HFFc6 (cell line): ENCODE data around the gene ACAD11. TPM values are rescaled to one million over a fixed set of nuclear protein-coding genes. Genes with fewer than 3 reads are reported as not detected.

Experiments used
- DNase-seq: peaks from one replicate; pipeline ENCODE4 v3.0.0-alpha.2; 2018
- H3K27ac Mint-ChIP-seq: 2 replicates; pipeline ENCODE4 v1.8.0; 2020; ENCODE audit warnings: mild to moderate bottlenecking, mixed read lengths
- H3K27me3 Mint-ChIP-seq: 2 replicates; pipeline ENCODE4 v1.8.0; 2021; ENCODE audit warnings: mild to moderate bottlenecking, moderate library complexity, mixed read lengths; ENCODE audit not compliant: insufficient read depth
- H3K36me3 Mint-ChIP-seq: 2 replicates; pipeline ENCODE4 v1.8.0; 2021; ENCODE audit warnings: low read depth, mixed read lengths
- H3K4me1 Mint-ChIP-seq: 2 replicates; pipeline ENCODE4 v1.8.0; 2020; ENCODE audit warnings: low read depth, mixed read lengths
- H3K4me3 Mint-ChIP-seq: 2 replicates; pipeline ENCODE4 v1.8.0; 2020; ENCODE audit warnings: mild to moderate bottlenecking, moderate library complexity, mixed read lengths
- H3K9me3 Mint-ChIP-seq: 2 replicates; pipeline ENCODE4 v1.8.0; 2020; ENCODE audit warnings: mild to moderate bottlenecking, mixed read lengths
- CTCF ChIP-seq: fragments of 200-600 bp; sonication (generic); IDR thresholded peaks from 2 replicates; pipeline ENCODE4 v1.5.0; 2021; ENCODE audit warnings: antibody characterized with exemption, mild to moderate bottlenecking
- total RNA-seq, 6 experiments: library from RNA; stranded (reverse); fragmentation: NEBNext Ultra II Directional; extraction: Animal tissue kit (Norgen Biotek cat#: 25700); gene quantifications; 2 replicates in 1 of 6; 3 replicates in 5 of 6; pipeline ENCODE4 v1.2.3, GENCODE V29; 2021

ACAD11 gene
- total RNA-seq, 6 experiments from 2014 or later = 13.3 to 18.5 (median 13.8) TPM

DNA sequence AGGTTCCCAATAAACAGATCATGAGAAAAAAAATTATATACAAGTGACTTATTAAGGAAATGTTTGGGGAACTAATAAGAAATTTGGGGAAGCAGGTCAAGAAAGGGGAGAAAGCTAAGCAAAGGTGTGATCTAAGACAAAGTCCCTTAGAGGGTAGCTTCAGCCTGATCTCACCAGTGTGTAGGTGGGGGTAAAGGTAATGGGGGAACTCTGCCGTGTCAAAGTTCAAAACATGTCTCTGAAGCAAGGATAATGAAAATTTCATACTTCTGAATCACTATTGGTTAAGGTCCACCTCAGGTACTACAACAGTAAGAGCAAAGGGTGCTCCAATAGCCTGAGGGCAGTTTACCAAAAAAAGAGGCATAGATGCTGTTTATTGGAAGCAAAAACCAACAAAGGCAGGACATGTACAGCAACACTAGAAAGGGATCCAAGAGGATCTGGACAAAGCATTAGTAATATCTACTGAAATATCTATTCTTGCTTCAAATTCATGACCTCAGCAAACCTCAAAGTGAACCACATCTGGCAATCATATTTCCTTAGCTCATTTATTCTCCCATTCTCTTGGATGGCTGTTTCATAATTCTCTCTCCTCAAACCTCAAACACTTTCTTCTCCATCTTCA lies 6.9 kb downstream of the ACAD11 start:
- H3K27ac Mint-ChIP-seq = no peak overlapping the region
- no peaks in the 10 kb centered on the region for H3K36me3 Mint-ChIP-seq
- H3K9me3 Mint-ChIP-seq = no peaks in the 10 kb centered on the region
- H3K4me3 Mint-ChIP-seq = no peak overlapping the region
- peaks cover 1% of the 10 kb centered on the region; the same call in 1 of the 2 replicates for H3K27me3 Mint-ChIP-seq
- no peak for TF ChIP-seq CTCF
- peaks cover 29% of the 10 kb centered on the region for H3K4me1 Mint-ChIP-seq
- no peak for DNase-seq

- Mint-ChIP-seq H3K4me3 (no peak overlapping the region), H3K36me3 (no peaks in the 10 kb centered on the region), H3K27ac (no peak overlapping the region), H3K4me1 (peaks cover 8% of the 10 kb centered on the region), H3K9me3 (no peaks in the 10 kb centered on the region), H3K27me3 (no peaks in the 10 kb centered on the region)
- no peak for TF ChIP-seq CTCF
- DNase-seq = no peak
Observed at GRCh38 chr3:132650153-132650552, 9.5 kb downstream of the ACAD11 start.

GRCh38 chr3:132645058-132645457 lies 14.6 kb downstream of the ACAD11 start:
- no peaks in the 10 kb centered on the region for H3K36me3 Mint-ChIP-seq
- peaks cover 19% of the 10 kb centered on the region for H3K4me1 Mint-ChIP-seq
- no peaks in the 10 kb centered on the region for H3K27me3 Mint-ChIP-seq
- DNase-seq = no peak
- H3K9me3 Mint-ChIP-seq = no peaks in the 10 kb centered on the region
- H3K4me3 Mint-ChIP-seq = no peak overlapping the region
- no peak for TF ChIP-seq CTCF
- H3K27ac Mint-ChIP-seq = no peak overlapping the region; the same call in 1 of the 2 replicates

DNA sequence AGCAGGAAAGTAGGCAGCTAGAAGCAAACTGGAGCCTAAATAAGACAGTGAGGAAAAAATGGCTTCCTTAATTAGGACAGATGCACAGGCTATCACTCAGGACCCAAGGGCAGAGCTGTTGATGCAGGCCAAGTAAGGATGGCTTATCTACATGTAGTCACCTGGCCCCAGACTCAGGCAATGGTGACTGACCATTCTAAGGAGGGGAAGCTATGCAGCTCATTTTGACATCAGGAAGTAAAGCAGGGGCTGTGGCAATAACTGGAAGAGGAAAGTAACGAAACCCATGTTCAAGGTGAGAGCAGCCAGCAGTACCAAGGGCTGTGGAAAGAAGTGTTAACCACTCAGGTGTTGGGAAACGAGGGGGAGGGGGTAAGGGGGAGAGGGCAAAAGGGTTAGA lies 16.2 kb downstream of the ACAD11 start:
- peaks cover 35% of the 10 kb centered on the region for H3K4me1 Mint-ChIP-seq
- DNase-seq = no peak
- no peak for TF ChIP-seq CTCF
- no peaks in the 10 kb centered on the region for H3K27me3 Mint-ChIP-seq
- no peaks in the 10 kb centered on the region for H3K9me3 Mint-ChIP-seq
- no peak overlapping the region for H3K27ac Mint-ChIP-seq
- H3K36me3 Mint-ChIP-seq = no peaks in the 10 kb centered on the region
- no peak overlapping the region for H3K4me3 Mint-ChIP-seq

GRCh38 chr3:132642539-132642847 lies 17.1 kb downstream of the ACAD11 start:
- Mint-ChIP-seq H3K36me3 (no peaks in the 10 kb centered on the region), H3K27ac (no peak overlapping the region), H3K4me3 (no peak overlapping the region), H3K27me3 (no peaks in the 10 kb centered on the region), H3K4me1 (peaks cover 44% of the 10 kb centered on the region), H3K9me3 (no peaks in the 10 kb centered on the region)
- peak; percentile 63 for TF ChIP-seq CTCF
- DNase-seq = no peak
